GM18951 (cell line): ENCODE data around the gene CYTH3.

Experiments
- POLR2A ChIP-seq: IDR thresholded peaks from 4 replicates; pipeline ENCODE4 v1.6.1; 2011; ENCODE audit warnings: mild to moderate bottlenecking; ENCODE audit not compliant: insufficient read length, insufficient read depth; ENCODE audit errors: extremely low read depth
- in situ Hi-C: fragments of 300-500 bp; cut with MboI; formaldehyde crosslinking; loops from one replicate; pipeline ENCODE4 v1.12.0; 2022; ENCODE audit warnings: low sequenced_read_pairs, mixed read lengths, inconsistent platforms; ENCODE audit not compliant: unreplicated experiment

The CYTH3 gene

DNA sequence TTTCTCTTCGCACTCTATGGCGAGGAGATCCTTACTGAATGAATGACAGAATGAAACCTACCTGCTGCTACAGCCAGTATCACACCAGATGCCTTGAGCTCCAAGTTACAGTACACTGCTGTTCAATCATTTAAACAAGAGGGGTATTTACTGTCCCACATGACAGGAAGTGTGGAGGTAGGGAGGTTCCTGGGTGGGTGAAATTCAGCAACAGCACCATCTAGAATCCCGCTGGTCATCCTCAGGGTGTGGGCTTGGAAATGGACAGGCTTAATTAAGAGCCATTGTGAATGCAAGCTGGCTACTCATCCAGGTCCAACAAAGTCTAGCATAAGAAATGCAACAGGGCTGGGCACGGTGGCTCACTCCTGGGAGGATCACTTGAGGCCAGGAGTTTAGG, 14.7 kb downstream of the CYTH3 start:
- in situ Hi-C loops: no loop called here
- TF ChIP-seq POLR2A: no peak

DNA sequence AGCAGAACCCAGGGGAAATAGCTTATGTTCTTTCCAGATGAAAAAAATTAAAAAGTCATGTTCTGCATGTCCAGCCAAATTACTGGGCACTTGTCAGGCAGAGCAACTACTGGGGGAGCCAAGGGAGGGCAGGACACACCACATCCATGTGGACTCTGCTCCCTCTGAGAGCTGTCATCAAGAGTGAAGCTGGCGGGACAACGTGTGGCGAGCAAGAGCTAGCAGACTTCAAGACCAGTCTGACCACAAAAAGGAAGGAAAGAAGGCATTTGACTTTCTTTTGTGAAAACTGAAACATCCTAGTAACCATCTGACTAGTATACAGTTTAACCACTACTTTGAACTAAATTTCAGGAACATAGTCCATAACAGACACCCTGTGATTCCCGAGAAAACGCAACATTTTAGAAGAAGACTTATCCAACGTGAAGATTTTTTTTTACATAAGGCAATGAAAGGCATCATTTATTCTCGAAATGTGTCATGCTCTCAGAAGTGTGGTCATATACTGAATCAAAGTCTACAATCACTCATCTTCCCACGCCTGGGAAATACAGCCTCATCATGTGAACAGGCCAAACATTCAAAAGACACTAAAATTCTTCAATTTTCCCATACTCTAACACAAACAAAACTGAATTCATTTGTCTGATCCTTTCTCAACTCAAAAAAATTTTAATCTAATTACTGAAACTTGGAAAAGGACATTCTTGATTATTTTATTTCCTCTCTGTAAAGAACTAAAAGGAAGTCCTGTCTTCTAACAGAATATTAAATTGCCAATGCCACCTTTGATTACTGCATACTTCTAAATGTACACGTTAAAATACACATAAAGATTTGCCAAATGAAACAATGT, 15.5 kb downstream of the CYTH3 start:
- in situ Hi-C loops: no loop called here
- TF ChIP-seq POLR2A: no peak

DNA sequence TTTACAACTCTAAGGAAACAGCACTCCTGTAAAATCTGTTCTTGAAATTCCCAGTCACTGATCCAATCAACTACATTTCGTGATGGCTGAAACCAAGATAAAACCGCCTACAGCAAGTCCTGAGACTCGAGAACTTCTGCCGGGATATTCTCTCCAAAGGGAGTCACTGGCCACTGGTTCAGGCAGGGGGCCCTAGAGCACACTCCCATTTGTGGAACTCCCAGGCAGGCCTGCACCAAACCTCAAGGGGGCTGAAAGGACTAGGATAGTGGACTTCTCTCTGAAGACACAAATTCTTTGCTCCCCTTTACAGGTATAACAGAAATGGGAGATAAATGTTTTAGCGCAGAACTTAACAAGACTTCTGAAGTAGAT, 16.3 kb downstream of the CYTH3 start:
- in situ Hi-C loops: no loop called here
- TF ChIP-seq POLR2A: no peak

DNA sequence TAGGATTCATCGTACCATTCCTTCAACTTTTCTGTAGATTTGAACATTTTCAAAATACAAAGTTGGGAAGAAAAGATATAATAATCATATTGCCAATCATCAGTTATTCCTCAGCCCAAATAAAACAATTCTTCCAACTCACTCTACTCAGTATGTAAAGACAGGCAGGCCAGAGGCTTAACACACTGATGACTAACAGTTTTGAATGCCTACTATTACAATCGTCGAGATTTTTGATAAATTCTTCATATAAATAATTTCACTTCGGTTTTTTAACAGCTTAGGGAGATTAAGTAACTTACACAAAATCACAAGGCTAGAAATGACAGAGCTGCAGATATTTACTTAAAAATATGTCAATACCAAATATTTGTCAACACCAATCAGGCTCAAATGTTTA, 17.6 kb downstream of the CYTH3 start:
- in situ Hi-C loops: no loop called here
- no peak for TF ChIP-seq POLR2A

DNA sequence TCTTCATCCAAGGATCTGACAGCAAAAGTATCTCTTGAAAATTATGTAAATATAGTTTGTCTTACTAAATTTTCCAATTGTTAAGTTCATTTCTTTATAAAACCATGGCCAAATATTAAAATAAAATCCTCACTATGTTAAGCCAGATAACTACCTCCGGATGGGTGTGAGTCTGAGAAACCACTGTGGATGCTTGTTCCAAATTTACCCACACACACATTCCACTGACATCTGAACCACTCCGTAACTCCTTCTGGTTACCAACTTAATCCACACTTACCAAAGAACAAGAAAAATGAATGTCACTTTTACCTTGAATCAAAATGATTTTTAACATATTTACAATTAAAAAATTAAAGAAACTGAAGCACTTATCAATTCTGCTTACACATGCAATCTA, 19.7 kb downstream of the CYTH3 start:
- no peak for TF ChIP-seq POLR2A
- in situ Hi-C loops: no loop called here

DNA sequence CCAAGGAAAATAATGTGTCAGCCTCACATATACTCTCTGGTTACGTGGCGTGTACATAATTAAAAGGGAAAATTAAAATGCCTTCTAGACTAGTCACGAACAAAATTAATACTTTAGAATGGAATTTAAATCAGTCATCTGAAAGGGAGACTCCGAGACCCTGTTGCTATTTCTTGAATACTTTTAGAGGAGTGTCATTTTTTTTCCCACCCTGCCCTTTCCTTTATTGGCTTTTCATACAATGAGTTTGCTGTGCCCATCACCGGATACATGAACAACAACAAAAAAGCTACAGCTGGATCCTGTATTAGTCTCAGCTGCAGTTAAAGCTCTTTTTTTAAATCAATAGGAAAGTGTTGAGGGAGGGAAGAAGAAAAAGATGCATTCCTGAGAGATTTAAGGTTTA, 20.1 kb downstream of the CYTH3 start:
- TF ChIP-seq POLR2A: no peak
- in situ Hi-C loops: no loop called here

DNA sequence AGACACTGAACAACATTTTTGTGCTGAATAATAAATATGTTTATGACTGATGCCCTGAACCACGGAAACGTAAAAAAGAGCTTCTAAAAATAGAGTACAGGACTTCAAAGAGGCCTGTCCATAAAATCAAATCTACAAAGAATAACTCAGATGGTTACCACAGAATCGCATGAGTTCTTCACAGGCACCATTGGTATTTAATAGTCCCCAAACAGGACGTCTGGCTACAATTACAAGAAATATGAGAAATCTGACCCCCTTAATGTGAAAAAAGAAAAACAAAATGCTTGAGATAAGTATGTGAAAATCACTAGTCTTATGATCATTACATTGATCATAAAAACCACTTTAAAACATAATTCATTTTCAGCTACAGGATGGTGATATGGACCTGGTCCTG, 20.8 kb downstream of the CYTH3 start:
- in situ Hi-C loops: no loop called here
- TF ChIP-seq POLR2A: no peak

DNA sequence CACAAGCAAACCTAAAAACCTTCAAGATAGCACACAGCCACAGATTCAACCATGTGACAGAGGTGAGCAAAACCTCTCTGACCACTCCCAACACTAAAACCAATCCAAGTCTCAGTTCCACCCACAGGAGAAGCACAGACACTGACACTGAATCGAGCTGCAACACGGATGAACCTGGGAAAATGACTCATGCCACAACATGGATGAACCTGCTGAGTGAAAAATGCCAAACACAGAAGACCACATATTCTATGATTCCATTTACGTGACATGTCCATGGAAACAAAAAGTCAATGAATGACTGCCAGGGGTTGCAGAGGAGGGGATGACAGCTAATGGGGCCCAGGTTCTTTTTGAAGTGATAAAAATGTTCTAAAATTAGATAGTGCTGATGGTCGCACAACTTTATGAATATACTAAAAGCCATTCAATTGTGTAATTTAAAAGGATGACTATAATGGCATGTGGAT, 22.0 kb downstream of the CYTH3 start:
- no peak for TF ChIP-seq POLR2A
- in situ Hi-C loops: no loop called here

DNA sequence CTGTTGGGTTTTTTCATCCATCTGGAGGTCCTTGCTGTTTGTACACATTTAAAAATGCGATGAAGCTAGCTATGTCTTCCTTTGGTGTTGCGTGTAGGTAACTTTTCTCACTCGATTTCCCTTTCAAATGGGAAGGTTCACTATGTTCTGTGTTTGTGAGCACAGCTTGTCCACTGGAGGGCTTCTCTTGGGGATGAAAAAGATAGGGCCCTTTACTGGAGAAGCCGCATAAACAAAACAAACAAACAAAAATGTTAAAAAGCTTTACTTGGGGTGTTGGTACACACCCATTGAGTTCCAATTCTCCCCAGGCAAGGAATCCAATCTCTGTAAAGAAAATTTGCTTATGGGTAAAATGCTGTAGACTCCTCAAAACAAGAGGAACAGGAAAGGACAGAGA, 23.4 kb downstream of the CYTH3 start:
- in situ Hi-C loops: no loop called here
- no peak for TF ChIP-seq POLR2A

DNA sequence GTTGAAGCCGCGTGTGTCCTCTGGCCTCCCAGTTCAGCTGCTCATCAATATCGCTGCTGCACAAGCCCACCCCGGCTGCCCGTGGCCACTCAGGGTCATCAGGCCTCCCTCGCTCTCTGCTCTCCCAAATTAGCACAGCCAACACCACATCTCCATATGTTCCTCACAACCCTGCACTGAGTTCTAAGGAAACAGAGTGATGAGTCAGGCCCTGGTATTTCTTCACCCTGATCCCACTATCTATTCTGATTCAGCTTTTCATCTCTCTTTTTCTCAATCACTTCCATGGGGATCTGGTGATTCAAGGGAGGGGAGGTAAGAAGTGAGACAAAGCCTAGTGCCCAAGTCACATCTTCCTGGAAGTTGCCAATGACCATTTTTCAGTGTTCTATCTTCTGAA, 23.8 kb downstream of the CYTH3 start:
- TF ChIP-seq POLR2A: no peak
- in situ Hi-C loops: no loop called here

DNA sequence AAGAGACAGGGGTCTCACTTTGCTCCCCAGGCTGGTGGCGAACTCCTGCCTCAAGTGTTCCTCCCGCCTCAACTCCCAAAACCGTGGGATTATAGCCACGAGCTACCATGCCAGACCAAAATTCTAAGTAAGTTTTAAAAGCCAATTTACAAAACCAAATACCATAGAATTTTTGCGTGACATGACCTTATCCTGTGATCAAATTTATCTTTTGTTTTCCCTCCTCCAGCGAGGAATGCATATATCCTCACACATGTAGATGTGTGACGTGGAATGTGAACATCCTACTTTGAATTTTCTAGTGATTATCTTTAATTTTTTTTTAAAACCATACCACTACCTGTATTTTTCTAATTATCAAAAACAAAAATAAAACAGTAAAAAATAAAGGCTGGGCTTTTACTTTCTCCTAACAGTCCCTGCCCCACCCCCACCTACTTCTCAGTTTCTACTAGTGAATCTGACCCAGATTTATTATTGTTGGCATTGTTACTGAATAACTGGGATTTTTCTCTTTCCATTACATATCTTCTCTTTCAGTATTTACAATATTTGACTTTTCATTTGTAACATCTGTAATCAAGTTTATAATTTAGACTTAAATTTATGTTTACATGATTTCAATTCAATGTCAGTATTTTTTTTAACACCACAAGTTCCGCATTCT, 26.0 kb downstream of the CYTH3 start:
- TF ChIP-seq POLR2A: no peak
- in situ Hi-C loops: no loop called here

DNA sequence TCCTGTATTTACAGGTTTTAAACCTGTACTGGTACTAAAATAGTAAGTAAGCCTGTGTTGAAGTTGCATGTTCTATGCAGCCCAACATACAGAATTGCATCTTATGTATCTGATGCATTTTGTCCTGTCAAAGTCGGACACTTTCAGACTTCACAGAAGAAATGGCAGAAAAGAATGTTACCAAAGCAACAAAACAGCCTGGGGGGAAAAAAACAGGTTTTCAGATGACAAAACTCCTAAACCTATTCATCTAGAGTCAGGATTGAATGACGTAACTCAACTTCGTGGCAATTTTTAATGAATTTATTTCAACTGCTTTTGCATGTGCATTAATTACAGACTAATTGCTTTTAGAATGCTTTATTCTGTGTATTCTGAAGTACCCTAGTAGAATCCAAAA, 28.4 kb downstream of the CYTH3 start:
- in situ Hi-C loops: no loop called here
- no peak for TF ChIP-seq POLR2A

DNA sequence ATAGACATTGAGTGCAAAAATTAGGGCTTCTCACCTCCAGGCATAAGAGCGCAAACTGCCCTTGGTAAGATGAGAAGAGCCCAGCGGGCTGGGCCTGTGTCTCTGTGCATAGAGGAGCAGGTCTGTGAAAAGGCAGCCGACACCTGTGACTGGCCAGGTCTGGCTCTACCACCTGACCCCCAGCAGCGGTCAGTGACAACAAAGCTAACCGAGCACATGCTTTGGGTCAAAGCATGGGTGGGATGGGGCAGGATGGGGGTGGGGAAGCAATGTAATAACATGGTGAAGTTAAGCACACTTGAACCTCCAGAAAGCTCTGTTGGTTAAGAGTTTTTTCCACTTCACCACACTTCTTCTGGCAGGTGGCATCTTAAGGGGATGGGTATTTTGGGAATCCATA, 29.3 kb downstream of the CYTH3 start:
- in situ Hi-C loops: no loop called here
- TF ChIP-seq POLR2A: no peak

DNA sequence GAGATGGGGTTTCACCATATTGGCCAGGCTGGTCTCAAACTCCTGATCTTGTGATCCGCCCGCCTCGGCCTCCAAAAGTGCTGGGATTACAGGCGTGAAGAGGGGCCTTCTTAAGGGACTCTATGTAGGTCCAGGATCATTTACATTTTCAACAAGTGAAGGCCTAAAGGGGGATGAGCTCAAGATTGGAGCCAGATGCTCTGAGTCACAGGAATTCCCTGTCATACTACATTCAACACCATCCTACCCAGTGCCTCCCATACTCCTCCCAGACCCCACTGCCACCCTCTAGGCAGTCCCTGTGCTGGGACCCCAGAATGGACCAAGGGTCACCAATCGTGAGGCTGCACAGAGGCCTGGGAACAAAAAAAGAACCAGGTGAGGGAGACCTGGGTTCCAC, 29.9 kb downstream of the CYTH3 start:
- TF ChIP-seq POLR2A: no peak
- in situ Hi-C loops: no loop called here
